ENCODE data around the gene BABAM2. TPM values are rescaled to one million over a fixed set of nuclear protein-coding genes. Genes with fewer than 3 reads are reported as not detected.
A peak's percentile ranks its signal among the peaks of the same experiment; 100 is the strongest.

The BABAM2 gene
- total and polyA plus RNA-seq, 2 of the 4 experiments (the other 2 are of a cell fraction): 20.9 to 23.1 TPM

- no peak overlapping the region for H2BK5ac ChIP-seq (ENCODE audit: low read depth, low read length, poor library complexity, severe bottlenecking)
- H2AK9ac ChIP-seq (replicated peaks; ENCODE audit: low read depth, low read length, poor library complexity): no peak overlapping the region
- no peak overlapping the region for H3K4me2 ChIP-seq (ENCODE audit: low read depth, low read length)
- H3K14ac ChIP-seq (replicated peaks; ENCODE audit: low read depth, low read length): no peak overlapping the region
- no peak overlapping the region for H3K56ac ChIP-seq (ENCODE audit: extremely low read depth, insufficient read depth, low read length)
- BruUV-seq (replicated peaks): no TSS peak
- no peak overlapping the region for H2AK5ac ChIP-seq (ENCODE audit: low read depth, low read length)
- no peak for DNase-seq
- no peak overlapping the region; the same call in 1 of the 2 replicates for H3K23ac ChIP-seq (ENCODE audit: low read depth, low read length)
- H4K5ac ChIP-seq (ENCODE audit: low read depth, low read length): no peak overlapping the region
- H4K91ac ChIP-seq (ENCODE audit: insufficient read depth, low read depth, low read length): 0 out of 2 replicates have a peak overlapping the region, but pooled peaks have one; percentile 7
- H2BK20ac ChIP-seq (ENCODE audit: low read depth, low read length): peak overlapping the region; percentile 33
- H4K8ac ChIP-seq (ENCODE audit: low read depth in 2 of 2, low read length in 2 of 2): no peak overlapping the region
- H3K4me3 ChIP-seq (ENCODE audit: insufficient read depth, low read depth, low read length): no peak overlapping the region
- H3K79me1 ChIP-seq (ENCODE audit: low read depth in 1 of 2, low read length in 2 of 2): peaks cover 0 to 12% of the 10 kb centered on the region in 2 experiments; a peak in 2 of 4 replicates
- no peak overlapping the region for H3K4ac ChIP-seq (ENCODE audit: low read depth, low read length)
- H3K27ac ChIP-seq (ENCODE audit: insufficient read depth, low read length): no peak overlapping the region
- H3K9me3 ChIP-seq (ENCODE audit: control insufficient read depth, insufficient read depth, low read length): no peaks in the 10 kb centered on the region
- no peaks in the 10 kb centered on the region for H3K27me3 ChIP-seq (ENCODE audit: control insufficient read depth, insufficient read depth, low read length)
- POLR2A ChIA-PET (ENCODE audit: unreplicated experiment): no interaction called here
- no peaks in the 10 kb centered on the region for H4K20me1 ChIP-seq (ENCODE audit: insufficient read depth, low read length)
- H2BK120ac ChIP-seq (ENCODE audit: low read depth, low read length): no peak overlapping the region; the same call in 1 of the 2 replicates
- intact Hi-C loops (cut with micrococcal nuclease) (loop anchor here (10.0 kb wide), 1 partner anchor 232 kb away; the partner anchor contains the start of gene FOSL2), in situ Hi-C loops (cut with MboI; ENCODE audit: low sequenced_read_pairs) (no loop called here), dilution Hi-C loops (cut with HindIII; ENCODE audit: low sequenced_read_pairs, unreplicated experiment) (no loop called here)
- H2AFZ ChIP-seq (replicated peaks; ENCODE audit: low read length, poor library complexity): no peak overlapping the region
- H3K4me1 ChIP-seq (ENCODE audit: control insufficient read depth, insufficient read depth, low read length): peaks cover 16% of the 10 kb centered on the region
- WGBS, 2 experiments (ENCODE audit: extremely low coverage in 2 of 2, insufficient read length in 1 of 2): 100% methylated on average over 1 of the region's 4 CpGs; no CpG with 5 or more reads in 1 of the 2 experiments
- H2BK15ac ChIP-seq (ENCODE audit: low read depth, low read length): no peak overlapping the region
- no peaks in the 10 kb centered on the region for H3K36me3 ChIP-seq (ENCODE audit: control insufficient read depth, insufficient read depth, low read length)
- CTCF ChIA-PET: interaction anchor here (0.6 kb wide), 1 partner anchor 25 kb away, joined by 4 read pairs; no protein-coding TSS in a partner anchor
- no peak overlapping the region for H3K9ac ChIP-seq (ENCODE audit: low read depth, low read length)
- H3K18ac ChIP-seq (ENCODE audit: low read depth, low read length): no peak overlapping the region
- TF ChIP-seq MAZ (IDR thresholded peaks at IDR 0.05; ENCODE audit: borderline replicate concordance, low read depth, low read length): no peak
- no peak for TF ChIP-seq POLR2A (IDR thresholded peaks at IDR 0.05; ENCODE audit: low read depth, low read length)
- TF ChIP-seq MXI1 (IDR thresholded peaks at IDR 0.05; ENCODE audit: borderline replicate concordance, low read depth, low read length): no peak
- TF ChIP-seq SMC3 (IDR thresholded peaks at IDR 0.05; ENCODE audit: low read depth, low read length): no peak
- TF ChIP-seq CHD1 (IDR thresholded peaks at IDR 0.05; ENCODE audit: low read depth, low read length): no peak
- TF ChIP-seq RFX5 (IDR thresholded peaks at IDR 0.05; ENCODE audit: low read depth, low read length): no peak
- no peak for TF ChIP-seq RAD21 (IDR thresholded peaks at IDR 0.05; ENCODE audit: low read length)
- TF ChIP-seq CEBPB (IDR thresholded peaks at IDR 0.05; ENCODE audit: low read depth, low read length): no peak
- TF ChIP-seq RCOR1 (IDR thresholded peaks at IDR 0.05; ENCODE audit: insufficient replicate concordance, low read length): no peak
- peaks cover 7% of the 10 kb centered on the region; the same call in 1 of the 2 replicates for H3K9me1 ChIP-seq (ENCODE audit: insufficient read depth, low read length)
- ATAC-seq (ENCODE audit: low read depth): no peak
Measured at GRCh38 chr2:28163028-28163427, 272.5 kb downstream of the BABAM2 start.
